Testis (tissue), 2 donors: Measurements from ENCODE around the gene ABLIM3.

Experiments used
- CTCF ChIP-seq, 3 experiments: fragments of 450-650 bp in 2 of 3; fragments of 200-600 bp in 1 of 3; sonication (generic) in 1 of 3; IDR thresholded peaks; one replicate each; pipeline ENCODE4 v1.5.1; 2016 to 2019; ENCODE audit warnings: antibody characterized with exemption in 3 of 3, mild to moderate bottlenecking in 2 of 3, moderate library complexity in 1 of 3
- POLR2A ChIP-seq: fragments of 450-650 bp; IDR thresholded peaks from one replicate; pipeline ENCODE4 v1.6.1; 2017; ENCODE audit warnings: antibody characterized with exemption, mild to moderate bottlenecking, moderate library complexity

GRCh38 chr5:149149942-149150341 lies 8.6 kb downstream of the ABLIM3 start:
- TF ChIP-seq CTCF (IDR thresholded peaks at IDR 0.05) (no peak), POLR2A (no peak)
